HG02852 (cell line): ENCODE measurements around the gene AUTS2.

Experiments used
- ATAC-seq: cut with Tn5 transposase; IDR thresholded peaks from one replicate; pipeline ENCODE4 v1.9.1; 2021; ENCODE audit warnings: mild to moderate bottlenecking, moderate library complexity; ENCODE audit not compliant: unreplicated experiment

The AUTS2 gene

DNA sequence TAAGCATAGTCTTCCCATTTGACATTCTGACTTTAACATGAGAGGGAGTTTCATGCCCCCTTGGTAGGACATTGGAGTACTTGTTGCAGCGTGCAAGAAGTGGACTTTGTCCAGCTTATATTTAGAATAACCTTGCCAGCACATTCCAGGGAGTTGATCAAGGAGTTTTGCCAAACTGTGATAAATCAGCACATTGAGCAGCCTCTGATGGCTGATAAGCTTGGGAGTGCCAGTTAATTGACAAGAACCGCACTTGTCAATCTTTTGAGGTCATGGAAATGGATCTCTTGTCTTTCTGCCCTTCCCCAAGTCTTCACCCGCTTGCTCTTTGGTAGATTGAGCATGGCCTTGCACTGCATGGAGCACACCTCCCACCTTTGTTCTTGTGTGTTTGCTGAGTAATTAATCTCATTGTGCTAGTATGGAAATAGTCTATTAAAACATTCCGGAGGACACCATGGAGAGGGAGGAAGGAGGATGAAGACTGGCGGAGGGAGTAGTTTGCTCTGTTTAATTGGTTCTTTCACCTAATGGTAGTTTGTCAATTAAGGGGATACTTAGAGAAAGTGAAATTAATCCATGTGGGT, 865.2 kb downstream of the AUTS2 start:
- ATAC-seq: no peak

DNA sequence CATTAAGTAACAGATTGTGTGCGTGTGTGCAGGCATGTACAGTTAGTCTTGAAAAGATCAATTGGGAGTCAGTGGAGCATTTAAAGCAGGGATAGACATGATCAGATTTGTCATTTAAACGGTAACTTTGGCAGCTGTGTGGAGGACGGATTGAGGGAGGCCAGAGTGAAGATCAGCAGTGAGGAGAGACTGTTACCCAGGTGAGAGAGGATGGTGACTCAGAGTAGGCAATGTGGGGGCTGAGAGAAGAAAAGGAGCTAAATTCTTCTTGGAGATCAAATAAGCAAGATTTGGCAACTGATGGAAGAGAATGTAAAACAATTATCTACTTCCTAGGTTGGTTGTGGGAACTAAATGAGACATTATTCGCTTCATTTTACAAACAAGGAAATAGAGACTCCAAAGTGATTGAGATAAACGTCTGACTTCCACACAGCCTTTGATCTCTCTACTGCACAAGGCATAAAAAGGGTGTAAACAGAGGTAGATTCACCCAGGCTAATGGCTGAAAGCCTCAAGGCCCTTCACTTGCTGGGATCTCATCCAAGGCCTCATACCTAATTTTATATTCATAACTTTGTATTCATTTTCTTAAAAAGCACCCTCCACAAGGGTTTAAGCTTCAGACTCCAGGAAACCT, 868.6 kb downstream of the AUTS2 start:
- no peak for ATAC-seq

DNA sequence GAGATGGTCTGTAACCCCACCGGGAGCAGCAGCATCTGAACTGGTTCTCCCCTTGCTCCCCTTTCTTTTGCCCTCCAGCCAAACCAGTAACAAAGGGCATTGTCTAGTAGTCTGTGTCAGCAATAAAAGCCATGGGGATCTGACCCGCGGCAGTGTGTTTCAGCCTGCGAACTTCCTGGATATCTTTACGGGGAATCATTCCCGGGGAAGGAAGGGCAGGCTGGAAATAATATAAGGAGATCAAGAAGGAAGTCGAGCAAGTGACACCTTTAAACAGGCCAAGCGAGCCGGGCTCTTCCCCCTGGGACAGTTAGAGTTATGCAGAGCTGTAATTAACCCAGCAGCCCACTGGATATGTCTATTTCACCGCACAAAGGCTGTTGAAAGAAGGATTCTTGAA, 872.5 kb downstream of the AUTS2 start:
- no peak for ATAC-seq

DNA sequence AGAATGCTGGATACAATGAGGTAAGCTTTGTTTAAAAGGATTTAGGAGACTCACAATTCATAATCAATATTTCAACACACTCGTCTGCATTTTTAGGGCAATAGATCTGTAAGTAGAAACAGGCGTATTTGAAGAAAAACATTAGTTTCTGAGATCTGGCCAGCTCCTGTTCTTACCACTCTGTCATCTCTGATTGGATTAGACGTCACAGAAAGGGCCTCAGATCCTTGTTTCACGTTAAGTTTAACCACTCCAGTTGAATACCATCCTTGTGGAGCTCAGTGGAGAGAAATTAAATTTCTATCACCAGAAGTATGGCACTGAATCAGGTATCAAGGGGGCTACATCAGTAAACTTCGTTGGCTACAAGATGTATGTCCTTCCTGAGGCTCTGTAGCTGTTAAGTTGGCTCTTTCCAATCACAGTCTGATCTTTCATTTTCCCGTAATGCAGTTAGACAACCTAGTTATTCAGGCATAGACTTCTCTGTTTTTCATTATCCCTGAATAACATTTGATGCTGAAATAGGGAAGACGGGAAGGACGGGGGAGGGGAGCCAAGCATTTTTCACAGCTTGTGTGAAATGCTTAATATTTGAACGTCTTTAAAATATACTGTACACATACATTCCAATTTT, 874.4 kb downstream of the AUTS2 start:
- ATAC-seq: no peak

DNA sequence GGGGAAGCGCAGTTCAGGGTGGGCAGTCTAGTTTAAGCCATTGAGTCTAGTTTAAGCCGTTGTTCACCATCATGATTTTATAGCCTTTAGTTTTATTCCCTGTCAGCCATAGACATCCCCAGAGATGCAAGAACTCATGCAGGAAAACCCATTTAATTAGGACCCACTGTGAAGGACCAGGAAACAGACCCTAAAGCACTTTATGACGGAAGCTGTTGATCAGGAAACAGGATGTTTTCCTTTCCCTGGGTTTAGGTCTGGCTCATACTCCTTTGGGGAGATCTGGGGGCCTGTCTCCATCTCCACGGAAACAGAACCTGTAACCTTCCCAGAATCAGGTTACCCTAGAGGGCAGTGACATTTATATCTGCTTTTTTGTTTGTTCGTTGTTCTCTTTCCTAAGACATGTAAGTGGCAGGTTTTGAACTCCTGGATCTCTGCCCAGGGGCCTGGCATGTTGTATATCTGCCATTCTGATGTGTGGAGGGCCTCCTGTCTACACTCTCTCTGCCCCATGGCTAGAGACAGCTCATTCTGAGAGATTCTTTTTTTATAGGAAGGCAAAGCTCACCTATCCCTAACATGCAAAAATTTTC, 876.5 kb downstream of the AUTS2 start:
- no peak for ATAC-seq

DNA sequence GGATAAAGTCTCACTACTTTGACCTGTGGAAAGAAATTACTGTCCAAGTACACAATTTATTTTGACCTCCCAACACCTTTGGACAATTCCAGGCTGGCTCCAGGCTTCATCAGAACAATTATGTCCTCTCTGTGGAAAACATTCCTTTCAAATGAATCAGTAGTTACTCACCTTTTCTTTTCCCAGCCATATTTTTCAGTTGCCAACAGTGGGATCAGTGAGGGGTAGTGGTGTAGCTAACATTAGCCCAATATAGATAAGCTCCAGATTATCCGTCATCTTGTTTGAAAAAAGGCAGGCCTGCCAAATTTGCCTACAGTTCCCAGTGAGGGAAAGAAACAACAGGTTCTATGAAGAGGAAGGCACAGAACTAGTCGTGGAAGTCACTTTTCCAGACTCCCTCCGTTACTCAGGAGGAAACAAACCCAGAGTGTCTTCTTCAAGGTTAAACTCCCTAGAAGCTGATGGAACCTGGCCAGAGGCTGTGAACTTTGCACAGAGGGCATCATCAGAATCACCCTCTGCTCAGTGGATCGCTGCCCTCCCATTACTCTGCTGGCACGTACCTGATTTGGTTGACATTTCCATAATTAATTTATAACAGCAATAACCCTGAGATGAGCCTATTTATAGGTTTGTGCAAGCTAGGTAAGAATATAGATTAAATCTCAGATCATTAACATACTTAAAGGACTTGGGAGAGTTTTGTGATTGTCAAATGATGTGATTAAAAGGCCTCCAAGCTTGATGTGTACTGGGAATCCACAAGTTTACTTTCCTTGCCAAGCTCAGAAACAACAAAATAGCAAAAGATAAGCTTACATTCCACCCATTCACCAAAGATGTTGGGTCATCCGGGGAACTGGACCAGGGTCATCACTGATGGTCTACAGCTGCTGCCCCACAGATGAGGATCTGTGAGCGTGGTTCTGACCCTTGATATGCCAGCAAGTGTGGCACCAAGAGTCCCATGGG, 879.0 kb downstream of the AUTS2 start:
- ATAC-seq: no peak

DNA sequence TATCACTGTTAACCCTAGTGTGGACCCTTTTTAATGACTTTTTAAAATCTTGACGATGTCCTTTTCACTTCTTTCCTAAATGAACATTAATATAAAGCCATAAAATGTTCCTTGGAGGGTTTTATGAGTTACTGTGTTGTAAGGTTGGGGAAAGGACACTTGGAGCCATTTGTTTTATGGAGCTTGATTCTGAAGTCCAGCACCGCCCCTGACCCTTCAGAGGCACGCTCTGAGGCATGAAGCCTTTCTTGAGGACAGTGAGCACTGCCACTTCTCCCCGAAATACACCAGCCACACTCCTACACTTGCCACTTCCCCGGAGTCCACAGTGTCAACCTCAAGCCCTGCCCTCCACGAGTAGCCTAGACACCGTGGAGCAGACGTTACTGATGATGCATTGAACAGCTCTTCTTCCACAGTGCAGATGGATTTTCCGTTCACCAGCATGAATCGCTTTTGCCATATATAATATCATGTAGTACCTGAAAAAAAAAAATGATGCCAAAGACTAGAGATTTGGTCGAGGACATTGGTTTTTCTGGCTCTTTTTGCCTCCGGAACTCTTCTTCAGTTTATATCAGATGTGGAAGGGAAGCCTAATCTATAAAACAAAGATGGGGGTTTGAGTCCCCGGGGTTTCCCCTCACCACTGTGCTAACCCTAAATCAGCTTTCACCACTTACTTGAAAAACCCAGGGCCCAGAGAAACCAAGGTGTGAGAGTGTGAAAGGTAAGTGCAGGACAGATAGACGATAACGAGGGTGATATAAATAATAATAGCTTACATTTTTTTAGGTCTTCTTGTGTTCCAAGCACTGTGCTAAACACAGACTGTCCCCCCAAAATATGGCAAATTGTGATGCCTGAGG, 881.1 kb downstream of the AUTS2 start:
- no peak for ATAC-seq

DNA sequence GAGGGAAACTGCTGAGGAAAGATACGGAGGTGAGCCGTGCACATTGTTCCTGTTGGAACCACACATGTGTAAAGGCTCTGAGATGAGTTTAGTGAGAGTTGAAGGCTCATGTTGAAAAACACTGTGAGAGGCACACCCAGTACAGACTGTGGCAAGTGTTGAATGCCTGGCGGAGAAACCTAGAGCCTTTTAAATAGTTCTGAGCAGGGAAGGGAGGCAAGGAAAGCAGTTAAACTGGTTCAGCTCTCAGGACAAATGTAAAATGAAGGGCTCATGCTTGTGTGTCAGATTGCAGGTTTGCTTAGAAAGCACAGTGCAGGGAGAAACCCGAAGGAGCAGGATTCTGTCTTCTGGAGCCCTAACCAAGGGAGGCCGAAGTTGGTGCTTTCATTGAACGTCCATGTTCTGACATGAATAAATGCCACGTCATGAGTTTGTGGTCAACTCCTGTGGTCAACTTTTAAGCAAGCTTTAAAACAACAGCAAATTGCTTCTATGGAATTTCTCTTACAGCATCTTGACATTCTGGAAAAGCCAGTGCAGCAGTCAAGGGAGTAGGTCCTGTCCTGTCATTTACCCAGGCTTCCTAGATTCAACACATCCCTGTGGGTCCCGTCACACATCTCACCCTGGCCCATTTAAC, 882.8 kb downstream of the AUTS2 start:
- no peak for ATAC-seq

DNA sequence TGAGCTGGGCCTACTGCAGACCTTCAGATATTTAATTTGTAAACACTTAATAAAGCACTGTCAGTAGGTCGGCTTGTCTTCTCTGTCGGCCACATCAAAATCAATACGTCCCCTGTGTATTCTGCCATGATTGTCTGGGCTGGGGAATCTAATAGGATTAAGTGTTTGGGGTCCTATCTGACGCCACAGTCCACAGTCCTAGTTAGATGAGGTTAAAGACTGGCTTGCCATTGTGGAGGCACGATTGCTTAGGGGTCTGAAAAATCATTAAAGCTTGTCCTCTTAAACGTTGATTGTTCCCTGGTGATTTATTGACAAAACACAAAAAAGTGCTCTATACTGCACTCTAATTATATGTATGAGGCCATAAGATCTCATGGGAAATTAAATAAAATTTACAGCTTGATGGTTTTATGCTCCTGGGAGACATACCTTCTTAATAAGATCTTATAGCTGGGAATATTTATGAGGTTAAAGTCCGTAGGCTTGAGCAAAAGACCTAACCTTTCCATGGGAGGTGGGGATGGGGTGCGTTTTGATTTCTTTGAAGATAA, 883.4 kb downstream of the AUTS2 start:
- no peak for ATAC-seq

DNA sequence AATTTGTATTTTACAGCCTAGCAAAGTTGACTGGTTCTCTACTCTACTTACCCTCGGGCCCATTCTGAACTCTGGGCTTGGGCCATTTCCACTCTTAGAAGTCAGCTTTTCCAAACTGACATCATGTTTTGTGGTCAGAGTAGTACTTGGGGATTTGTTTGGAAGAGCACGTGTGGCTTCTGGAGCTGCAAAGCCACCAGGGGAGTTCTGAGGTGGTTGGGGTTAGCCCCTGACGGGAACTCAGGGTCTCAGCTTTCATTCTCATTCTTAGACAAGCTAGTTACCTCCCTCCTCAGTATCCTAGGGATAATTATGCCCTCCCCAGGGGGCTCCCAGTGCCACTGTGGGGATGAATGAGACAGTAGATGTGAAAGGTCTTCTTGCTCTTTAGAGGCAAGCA, 886.0 kb downstream of the AUTS2 start:
- ATAC-seq: no peak

DNA sequence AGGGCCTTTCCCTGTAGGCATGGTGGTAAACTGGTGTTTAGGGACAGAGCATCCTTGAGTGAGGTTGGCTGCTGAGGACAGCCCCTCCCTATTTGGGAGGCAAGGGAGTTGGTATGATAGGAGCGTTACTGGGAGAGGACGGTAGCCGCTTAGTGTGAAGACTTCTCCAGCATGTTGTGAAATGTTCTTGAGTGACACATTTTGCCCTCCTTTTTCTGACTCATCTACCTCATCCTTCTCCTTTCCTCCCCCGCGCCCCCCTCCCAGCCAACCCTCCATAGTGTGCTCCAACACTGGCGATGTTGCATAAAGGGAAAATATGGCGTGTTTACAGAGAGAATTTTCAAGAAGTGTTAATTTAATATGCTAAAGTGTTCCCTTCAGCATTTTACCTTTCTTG, 888.7 kb downstream of the AUTS2 start:
- no peak for ATAC-seq

DNA sequence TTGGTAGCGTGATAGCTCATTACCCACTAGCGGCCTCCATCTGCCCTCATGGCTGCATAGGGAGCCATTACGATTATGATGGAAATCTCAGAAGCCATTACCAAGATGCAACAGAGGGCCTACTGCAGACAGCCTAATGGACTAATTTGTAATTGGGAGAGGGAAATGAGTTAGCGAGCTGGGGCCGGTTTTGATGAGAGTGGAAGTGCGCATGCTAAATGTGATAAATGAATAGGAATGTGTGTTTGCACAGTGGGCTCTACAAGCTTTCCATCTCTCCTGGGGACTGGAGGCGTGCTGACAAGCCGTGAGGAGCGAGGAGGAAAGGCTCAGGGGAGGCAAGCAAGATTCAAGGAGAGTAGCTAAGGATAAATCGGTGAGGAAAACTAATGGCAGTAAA, 889.2 kb downstream of the AUTS2 start:
- no peak for ATAC-seq

DNA sequence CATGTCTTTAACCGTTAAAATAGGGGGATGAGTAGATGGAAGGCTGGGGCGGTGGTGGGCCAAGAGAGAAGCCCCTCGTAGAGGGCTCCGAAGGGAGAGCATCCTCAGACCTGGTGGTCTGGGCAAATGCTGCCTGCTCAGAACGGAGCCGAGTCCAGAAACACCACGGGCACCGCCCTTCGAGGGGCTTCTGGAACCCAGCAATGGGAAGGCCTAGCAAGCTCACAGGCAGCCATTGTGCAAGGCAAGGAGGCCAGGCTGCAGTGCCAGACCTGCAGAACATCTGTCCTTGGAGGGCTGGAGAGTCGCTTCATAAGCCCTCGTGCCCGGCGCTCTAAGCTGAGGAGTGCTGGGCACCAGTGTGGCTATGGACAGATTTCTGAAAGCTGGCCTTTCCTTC, 889.6 kb downstream of the AUTS2 start:
- ATAC-seq: no peak

DNA sequence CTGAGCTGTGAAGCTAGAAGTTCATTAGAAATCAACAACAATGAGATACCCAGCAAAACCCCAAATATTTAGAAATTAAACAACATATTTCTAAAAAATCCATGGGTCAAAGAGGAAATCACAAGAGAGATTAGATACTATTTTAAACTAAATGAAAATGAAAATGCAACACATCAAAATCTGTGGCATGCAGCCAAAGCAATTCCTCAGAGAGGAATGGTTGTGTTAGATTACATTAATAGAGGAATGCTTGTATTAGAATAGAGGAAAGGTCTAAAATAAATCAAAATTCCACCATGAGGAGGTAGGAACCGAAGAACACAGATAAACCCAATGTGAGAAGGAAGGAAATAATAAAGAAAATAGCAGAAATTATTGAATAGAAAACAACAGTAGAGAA, 891.5 kb downstream of the AUTS2 start:
- ATAC-seq: no peak

DNA sequence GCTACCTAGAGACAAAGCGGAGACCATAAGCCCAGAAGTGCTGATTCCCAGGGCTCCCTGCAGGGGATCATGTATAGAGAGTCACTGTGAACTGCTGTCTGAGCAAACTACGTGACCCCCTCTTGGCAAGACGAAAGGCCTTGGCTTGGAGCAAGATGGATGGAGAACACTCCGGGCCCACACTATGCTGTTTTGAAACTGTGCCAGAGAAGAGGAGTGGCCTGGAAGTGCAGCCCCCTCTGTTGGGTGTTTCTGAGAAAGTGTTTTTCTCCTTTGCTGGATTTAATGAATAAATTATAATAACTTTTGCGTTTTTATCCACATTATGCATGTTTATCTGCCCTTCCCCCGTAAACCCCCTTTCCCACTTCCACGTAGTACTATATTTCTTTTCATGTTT, 894.4 kb downstream of the AUTS2 start:
- ATAC-seq: no peak

DNA sequence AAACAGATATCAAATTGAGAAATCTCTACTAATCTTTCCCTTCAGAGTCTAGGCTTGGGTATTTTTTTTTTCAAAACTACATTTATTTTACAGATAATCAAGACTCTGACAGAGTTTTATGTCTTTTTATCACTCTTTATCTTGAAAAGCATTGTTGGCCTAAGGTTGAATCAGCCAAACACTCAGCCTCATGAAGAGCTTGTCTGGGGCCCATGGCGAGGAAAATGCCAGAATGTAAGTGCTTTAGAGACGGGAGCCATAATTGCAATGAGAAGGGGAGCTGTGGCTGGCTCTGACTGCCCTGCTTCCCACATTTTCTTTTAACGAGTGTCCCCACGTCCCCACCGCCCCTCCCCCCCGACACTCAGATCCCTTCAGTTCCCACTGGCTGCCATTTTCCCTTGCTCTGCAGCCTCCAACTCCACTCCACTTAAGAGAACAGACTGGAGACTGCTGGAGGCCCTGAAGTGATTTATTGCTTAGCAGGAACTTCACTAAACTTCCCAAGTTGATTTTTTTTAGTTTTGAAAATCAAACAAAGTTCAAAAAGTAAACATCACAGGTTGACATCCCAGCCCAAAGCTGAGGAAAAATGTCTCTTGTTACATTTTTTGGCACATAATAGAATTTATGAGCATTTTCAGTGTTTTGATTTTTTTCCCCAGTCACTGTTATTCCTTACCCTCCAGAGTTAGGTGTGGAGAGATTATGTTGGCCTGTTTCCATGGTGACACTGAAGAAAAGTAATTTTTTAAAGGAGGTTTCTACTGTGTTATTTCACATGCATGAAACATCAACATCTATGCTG, 896.2 kb downstream of the AUTS2 start:
- ATAC-seq: no peak

DNA sequence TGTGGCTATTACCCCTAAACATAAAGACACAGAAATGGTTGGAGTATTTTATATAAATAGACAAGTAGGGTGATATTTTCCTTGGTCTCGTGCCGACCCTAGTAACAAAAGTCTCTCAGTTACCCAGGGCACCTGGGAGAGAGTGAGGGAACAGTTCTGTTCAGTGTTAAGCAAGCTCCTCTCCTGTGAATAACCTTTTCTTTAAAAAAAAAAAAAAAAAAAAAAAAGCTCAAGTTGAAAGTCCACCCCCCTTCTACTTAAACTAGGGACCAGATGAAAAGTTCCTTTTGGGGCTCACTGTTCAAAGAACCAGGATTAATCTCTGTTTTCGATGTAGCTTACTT, 896.7 kb downstream of the AUTS2 start:
- ATAC-seq: no peak

DNA sequence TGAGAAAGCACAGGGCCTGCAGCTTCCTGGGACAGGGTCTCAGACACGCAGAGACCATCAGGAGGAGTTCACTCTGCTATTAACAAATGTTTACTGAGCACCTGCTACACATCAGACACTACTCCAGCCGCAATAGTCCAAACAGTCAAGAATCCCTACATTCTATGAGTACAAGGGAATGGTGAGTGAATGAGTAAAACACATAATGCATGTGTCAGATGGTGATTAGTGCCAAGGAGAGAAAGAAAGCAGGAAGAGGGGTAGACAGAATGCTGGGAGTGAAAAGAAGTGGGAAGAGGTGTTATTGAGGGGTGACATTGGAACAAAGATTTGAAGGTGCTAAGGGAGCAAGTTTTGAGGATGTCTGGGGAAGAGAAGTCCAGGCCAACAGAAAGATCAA, 899.5 kb downstream of the AUTS2 start:
- no peak for ATAC-seq
